SK-N-SH (cell line): ENCODE results near the gene PSMB5.

ENCODE experiments used
- TEAD4 ChIP-seq: IDR thresholded peaks from 2 replicates; pipeline ENCODE4 v1.4.0; 2012; ENCODE audit warnings: mild to moderate bottlenecking, borderline replicate concordance; ENCODE audit not compliant: insufficient read depth
- USF2 ChIP-seq: fragments of 150-350 bp; IDR thresholded peaks from 2 replicates; pipeline ENCODE4 v1.6.1; 2017; ENCODE audit warnings: antibody characterized with exemption, low read length, low read depth, borderline replicate concordance

- no peak for TF ChIP-seq USF2
- no peak for TF ChIP-seq TEAD4
These were observed 12.4 kb upstream of the PSMB5 start for GRCh38 chr14:23047034-23047634.
